IPS-18c (cell line): ENCODE measurements around the gene CFAP46.
"Not testable (repeated sequence)": the region's sequence is repeated elsewhere in the genome, so short reads cannot be mapped to it uniquely, and the experiment has no call there.

Experiments used
- H3K4me3 ChIP-seq: 2 replicates; pipeline ENCODE4 v1.7.0; 2013; ENCODE audit warnings: low read depth, mild to moderate bottlenecking, low read length, moderate library complexity; ENCODE audit not compliant: insufficient read depth
- H3K9me3 ChIP-seq: one replicate; pipeline ENCODE4 v1.6.1; 2013; ENCODE audit warnings: mild to moderate bottlenecking, low read length, moderate library complexity; ENCODE audit not compliant: control insufficient read depth, insufficient read depth

The CFAP46 gene

DNA sequence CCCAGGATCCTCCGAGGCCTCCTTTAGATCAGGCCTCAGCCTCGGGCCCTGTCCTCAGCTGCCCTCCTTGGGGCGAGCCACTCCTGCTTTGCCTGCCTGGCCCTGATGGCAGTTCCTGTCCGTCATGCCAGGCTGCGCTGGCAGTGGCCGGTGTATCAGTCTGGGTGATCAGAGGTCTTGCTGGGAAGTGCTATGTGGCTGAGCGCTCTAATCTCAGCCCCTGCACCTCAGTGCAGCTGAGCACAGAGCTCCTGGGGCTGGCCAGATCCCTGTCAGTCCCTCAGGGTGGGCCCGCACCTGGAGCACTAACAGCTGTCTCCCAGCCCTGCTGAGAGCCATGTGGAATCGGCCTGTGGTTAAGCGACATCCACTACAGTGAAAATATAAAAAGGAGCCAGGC is 14.8 kb upstream of the CFAP46 start:
- no peaks in the 10 kb centered on the region for H3K9me3 ChIP-seq
- H3K4me3 ChIP-seq = no peak overlapping the region

DNA sequence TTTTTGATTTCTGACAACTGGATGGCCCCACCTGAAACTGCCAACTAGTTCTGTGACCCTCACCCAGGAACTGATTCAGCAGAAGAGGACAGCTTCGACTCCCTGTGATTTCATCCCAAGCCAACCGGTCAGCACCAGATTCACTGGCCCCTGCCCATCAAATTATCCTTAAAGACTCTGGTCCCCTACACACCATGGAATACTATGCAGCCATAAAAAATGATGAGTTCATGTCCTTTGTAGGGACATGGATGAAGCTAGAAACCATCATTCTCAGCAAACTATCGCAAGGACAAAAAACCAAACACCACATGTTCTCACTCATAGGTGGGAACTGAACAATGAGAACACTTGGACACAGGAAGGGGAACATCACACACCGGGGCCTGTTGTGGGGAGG is 13.9 kb upstream of the CFAP46 start:
- not testable (repeated sequence) for H3K4me3 ChIP-seq, H3K9me3 ChIP-seq

DNA sequence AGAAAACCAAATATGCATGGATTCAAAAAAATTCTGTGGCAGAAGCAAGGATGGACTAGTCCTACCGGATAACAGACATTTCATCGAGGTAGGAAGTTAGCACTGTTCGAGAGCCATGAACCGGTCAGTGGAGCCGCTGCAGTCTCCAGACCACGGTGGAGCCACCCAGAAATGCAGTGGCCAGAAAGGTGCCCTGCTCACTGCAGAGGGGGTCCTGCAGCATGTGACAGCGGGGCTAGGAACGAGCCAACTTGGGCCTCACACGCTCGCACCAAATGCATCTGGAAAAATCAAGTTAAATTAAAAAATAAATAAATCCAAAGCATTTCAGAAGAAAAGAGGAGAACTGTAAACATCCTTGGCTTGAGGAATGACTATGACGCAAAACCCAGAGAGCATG is 13.1 kb upstream of the CFAP46 start:
- no peaks in the 10 kb centered on the region for H3K9me3 ChIP-seq

DNA sequence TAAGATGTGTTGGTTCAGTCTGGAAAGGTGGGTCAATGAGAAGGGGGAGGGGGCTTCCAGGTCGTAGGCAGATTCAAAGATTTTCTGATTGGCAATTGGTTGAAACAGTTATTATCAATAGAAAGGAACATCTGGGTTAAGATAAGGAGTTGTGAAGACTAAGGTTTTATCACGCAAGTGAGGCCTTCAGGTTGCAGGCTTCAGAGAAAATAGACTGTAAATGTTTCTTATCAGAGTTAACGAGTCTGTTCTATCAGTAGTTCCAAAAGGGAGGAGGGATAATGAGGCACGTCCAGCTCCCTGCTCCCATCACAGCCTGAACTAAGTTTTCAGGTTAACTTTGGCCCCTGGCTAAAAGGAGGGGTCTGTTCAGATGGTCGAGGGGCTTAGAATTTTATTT is 11.1 kb upstream of the CFAP46 start:
- Histone ChIP-seq H3K9me3 (no peaks in the 10 kb centered on the region), H3K4me3 (no peak overlapping the region)

More for the DNA sequence above, 13.1 kb upstream of the CFAP46 start:
- no peak overlapping the region for H3K4me3 ChIP-seq

DNA sequence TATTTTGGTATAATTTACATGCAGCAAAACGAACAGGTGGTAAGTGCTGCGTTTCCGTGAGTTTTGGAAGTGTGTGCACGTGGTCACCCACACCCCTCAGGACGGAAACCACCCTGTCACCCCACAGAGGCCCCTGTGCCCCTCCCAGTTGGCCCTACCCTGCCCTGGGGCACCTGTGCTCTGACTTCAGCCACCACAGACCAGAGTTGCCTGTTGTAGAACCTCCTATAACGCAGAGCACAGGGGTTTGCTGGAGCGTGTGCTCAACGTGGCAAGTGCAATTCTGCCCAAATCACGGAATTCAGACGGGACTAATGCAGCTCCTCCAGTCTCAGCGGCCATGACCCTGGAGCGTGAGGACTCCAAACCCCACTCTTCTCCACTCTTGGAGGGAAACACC is 9.6 kb upstream of the CFAP46 start:
- no peak overlapping the region for H3K4me3 ChIP-seq
- no peaks in the 10 kb centered on the region for H3K9me3 ChIP-seq

DNA sequence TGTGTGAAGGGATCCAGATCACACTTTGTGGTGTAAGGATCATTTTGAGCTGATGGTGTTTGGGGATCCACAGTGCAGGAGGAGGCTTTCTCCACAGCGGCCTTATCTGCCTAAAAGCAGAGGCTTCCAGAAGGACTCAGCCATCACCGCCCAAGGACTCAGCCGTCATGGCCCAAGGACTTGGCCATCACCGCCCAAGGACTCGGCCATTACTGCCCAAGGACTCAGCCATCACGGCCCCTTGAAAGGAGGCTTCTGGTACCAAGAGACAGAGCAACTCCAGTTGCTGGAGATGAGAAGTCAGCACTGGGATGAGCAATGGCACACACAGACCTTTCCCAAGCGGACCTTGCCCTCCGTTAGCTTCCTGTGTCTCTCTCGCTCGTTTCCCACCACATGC is 6.0 kb upstream of the CFAP46 start:
- H3K9me3 ChIP-seq = no peaks in the 10 kb centered on the region
- no peak overlapping the region for H3K4me3 ChIP-seq

DNA sequence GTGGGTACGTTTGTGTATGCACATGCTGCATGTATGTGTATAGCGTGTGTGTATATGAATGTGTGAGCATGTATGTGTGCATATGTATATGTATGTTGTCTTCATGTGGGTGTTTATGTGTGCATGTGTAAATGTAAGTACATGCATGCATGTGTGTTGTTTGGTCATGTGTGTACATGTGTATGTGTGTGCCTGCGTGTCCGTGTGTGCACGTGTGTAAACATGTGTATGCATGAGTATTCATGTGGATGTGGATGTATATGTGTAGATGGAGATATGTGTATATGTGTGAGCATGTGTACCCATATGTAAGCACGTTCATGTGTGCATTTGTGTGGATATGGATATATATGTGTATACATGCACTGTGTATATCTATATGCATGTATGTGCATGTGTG is 5.5 kb upstream of the CFAP46 start:
- no peaks in the 10 kb centered on the region for H3K9me3 ChIP-seq
- no peak overlapping the region for H3K4me3 ChIP-seq

DNA sequence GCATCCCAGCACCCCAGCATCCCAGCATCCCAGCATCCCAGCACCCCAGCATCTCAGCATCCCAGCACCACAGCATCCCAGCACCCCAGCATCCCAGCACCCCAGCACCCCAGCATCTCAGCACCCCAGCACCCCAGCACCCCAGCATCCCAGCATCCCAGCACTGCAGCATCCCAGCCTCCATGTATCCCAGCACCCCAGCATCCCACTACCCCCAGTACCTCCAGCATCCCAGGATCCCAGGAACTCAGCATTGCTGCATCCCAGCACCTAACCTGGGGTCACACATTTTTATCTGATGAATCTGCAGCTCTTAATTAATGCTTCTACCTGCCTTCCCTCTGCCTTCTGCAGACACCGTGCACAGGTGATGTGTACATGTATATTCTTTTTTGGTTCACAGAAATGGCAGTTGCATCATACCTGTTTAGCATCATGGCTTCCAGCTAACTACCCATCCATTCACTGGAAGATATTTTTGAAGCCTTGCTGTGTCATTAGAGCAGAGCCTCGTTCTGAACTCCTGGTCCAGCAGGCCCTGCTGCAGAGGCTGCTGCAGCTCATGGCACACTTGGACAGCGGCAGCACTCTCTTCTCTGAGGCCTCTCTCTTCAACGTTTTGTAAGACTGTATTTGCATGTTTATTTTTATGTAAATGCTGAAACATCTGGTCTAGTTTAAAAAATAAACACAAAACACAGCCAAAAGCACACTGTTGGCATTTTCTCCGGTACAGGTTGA is 4.6 kb upstream of the CFAP46 start:
- Histone ChIP-seq H3K9me3 (no peaks in the 10 kb centered on the region), H3K4me3 (no peak overlapping the region)

DNA sequence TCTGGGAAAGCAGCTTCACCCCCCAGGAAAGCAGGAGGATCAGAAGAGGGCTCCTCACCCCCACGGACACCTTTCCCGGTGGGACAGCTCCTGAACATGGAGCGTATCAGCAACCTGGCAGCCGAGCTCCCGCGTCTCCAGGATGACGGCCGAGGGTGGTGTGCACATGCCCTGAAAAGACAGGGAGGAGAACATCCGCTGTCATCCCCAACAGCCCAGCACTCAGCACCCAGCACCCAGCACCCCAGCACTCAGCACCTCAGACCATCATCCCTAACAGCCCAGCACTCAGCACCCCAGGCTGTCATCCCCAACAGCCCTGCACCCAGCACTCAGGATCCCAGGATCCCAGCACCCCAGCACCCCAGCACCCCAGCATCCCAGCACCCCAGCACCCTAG is 3.9 kb upstream of the CFAP46 start:
- Histone ChIP-seq H3K4me3 (no peak overlapping the region), H3K9me3 (no peaks in the 10 kb centered on the region)

DNA sequence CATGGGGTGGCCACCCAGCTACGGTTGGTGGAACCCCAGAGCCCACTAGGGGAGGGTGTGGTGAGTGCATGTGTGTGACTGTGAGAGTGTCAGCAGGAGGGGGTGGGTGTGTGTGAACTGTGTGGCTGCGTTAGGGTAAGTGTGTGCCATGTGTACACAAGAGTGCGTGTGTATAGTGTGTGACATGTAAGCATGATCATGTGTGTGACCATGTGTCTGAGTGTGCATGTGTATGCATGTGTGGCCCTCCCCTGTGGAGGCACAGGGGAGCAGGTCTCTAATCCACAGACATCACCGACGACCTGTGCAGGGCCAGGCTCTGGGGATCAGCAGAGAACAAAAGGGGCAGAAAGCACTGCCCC is 3.5 kb upstream of the CFAP46 start:
- Histone ChIP-seq H3K9me3 (no peaks in the 10 kb centered on the region), H3K4me3 (no peak overlapping the region)

DNA sequence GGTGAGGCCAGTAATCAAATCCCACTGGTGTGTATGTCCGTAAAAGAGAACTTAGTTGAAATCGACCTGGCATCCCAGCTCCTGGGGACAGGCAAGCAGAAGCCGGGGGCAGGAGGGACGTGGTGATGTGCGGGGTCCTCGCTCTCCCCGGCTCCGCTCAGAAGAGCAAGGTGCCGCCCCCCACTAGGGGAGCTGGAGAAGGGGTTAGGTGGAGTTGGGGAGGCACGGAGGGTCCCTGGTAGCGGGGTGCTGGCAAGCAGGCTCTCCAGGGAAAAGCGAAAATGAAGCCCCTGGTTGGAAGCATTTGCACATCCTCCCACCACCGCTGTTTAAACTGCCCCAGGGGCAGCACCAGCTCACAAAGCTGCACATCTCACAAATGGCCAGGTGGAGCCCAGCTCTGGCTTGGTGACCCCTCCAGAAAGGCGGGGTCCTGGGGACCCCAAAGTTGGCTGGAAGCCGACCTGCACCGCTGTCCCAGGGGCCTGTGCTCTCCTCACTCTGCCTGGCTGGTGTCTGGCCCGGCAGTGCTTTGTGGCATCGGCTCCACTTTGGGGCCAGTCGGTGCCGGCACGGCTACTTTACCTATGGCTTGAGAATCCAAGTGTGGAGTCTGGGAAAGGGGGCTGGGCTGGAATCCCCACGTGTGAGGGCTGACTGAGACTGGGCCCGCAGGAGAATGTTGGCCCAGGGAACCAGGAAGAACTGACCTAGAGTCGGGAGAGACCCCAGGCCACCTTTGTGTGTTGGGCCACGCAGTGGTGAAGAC is 2.9 kb upstream of the CFAP46 start:
- no peak overlapping the region for H3K4me3 ChIP-seq
- no peaks in the 10 kb centered on the region for H3K9me3 ChIP-seq

DNA sequence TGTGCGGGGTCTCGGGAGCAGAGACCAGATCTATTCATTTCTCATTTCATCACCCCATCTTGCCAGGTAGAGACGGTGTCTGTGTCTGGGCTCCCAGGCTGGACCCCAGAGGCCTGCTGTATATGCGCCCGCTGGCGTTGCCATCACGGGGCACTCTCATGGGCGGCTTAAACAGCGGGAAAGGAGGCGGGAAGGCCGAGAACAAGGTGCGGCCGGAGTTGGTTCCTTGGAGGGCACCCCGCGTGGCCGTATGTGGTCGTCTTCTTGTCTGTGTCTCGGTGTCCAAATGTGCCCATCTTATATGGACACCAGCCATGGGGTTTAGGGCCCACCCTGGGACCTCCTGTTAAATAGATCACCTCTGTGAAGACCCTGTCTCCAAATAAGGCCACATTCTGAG is 2.1 kb upstream of the CFAP46 start:
- no peaks in the 10 kb centered on the region for H3K9me3 ChIP-seq
- H3K4me3 ChIP-seq = no peak overlapping the region

DNA sequence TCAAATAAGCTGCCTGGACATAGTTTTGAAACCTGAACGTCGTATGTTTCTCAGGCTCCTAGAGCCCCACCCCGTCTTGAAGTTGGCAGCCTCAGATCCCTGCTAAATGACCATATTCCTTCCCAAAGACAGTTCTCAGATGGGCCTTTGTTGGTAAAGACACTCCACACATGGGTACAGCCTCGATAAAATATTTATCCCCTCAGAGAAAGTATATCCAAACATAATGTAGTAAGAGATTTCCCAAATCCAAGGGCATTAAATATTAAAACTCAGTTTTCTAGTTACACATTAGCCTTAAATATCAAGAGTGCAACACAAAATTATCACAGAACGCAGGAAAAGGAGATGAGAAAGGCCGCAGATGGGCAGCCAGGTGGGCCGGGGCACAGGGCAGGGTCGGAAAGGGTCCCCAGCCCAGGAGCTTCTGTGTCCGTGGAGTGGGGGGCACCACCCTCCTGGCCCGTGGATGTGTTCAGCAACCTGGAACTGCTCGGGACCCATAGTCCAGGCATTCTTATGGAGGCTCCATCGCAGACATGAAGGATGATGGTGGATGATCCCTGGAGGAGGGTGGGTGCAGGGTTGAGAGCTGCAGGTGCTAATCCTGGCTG is 1.5 kb upstream of the CFAP46 start:
- no peak overlapping the region for H3K4me3 ChIP-seq

DNA sequence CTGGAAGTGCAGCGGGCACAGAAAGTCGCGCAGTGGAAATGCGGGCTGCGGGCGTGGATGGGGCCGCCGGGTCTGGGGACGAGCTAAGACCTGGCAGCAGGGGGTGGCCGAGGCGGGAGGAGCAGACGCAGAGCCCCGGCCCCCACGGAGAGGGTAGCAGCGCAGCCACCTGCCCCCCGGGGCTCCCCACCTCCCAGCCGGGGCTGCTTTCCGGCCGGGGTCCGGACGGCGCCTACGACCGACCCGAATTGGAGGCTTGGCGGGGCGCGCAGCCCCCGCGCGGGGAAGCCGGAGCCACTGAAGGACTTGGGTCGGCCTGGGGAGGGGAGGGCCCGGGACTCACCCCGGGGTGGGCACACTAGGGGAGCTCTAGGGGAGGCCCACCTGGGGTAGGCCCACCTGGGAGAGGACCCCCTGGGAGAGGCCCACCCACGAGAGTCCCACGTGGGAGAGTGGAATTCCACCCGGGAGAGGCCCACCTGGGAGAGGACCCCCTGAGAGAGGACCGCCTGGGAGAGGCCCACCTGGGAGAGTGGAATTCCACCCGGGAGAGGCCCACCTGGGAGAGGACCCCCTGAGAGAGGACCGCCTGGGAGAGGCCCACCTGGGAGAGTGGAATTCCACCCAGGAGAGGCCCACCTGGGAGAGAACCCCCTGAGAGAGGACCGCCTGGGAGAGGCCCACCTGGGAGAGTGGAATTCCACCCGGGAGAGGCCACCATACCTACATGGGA is 854 bp upstream of the CFAP46 start:
- Histone ChIP-seq H3K4me3 (peak overlapping the region; percentile 56; the same call in 1 of the 2 replicates), H3K9me3 (no peaks in the 10 kb centered on the region)

More for the DNA sequence above, 1.5 kb upstream of the CFAP46 start:
- no peaks in the 10 kb centered on the region for H3K9me3 ChIP-seq

DNA sequence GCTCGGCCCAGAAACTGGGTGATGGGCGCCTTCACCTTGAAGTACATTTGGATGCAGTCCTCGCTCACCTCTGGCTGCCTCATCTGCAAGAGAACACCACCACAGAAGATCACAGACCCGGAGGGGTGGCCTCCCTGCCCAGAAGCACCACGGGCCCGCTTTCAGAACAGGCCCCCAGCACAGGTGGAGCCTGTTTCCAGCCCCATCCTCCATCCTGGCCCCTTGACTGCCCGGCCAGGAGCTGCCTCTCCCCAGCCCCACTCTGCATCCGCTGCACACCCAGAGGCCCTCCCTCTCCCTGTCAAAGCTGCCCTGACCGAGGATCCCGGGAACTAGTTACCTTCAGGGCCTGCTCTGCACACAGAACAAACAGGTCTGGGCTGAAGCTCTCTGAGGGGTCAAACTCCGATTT is 724 bp downstream of the CFAP46 start:
- peak overlapping the region; percentile 56; the same call in 1 of the 2 replicates for H3K4me3 ChIP-seq
- H3K9me3 ChIP-seq = no peaks in the 10 kb centered on the region

DNA sequence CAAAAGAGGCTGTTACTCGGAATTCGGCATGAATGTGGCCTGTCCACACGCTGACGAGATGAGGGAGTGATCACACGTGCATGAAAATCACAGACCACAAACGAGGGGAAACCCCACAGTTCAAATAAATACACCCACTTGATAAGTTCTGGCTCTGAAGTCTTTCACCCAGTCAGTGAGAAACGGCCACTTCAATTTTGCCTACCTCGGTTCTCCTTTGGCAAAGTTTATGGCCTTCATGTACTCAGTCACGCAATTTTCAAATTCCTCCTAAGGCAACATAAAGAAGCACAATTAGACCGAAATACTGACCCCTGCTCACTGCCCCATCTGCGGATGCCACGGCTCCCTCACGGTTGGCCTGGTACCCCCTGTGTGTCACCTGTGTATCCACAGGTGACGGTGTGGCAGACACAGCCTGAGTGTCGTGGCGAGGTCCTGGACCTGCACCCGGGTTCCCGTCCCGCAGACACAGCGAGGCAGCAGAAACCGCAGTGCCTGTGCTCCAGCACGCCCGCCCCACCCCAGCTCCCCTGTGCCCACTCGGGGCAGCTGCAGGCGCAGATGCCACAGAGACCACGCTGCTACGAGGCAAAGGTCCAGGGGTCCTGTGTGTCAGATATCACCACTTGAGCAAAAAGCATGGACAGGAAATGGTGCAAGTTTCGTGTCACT is 1.4 kb downstream of the CFAP46 start:
- H3K4me3 ChIP-seq = no peak overlapping the region
- H3K9me3 ChIP-seq = no peaks in the 10 kb centered on the region
